ENCODE results near the gene CRTC3. TPM values are rescaled to one million over a fixed set of nuclear protein-coding genes. Genes with fewer than 3 reads are reported as not detected.

CRTC3 gene
- total RNA-seq, 2 donors from 2014 or later = 10.5 to 13.0 TPM

GRCh38 chr15:90642464-90643300 lies 113.0 kb downstream of the CRTC3 start:
- Histone ChIP-seq H3K4me3 (no peak overlapping the region), H3K27me3 (no peaks in the 10 kb centered on the region), H3K9me3 (no peaks in the 10 kb centered on the region), H3K36me3 (replicated peaks in 1 of 2; ENCODE audit: insufficient read depth in 1 of 2, low read depth in 2 of 2) (peaks cover 4 to 15% of the 10 kb centered on the region in 2 donors), H3K27ac (no peak overlapping the region), H3K4me1 (no peaks in the 10 kb centered on the region)
- no peak for TF ChIP-seq POLR2A (IDR thresholded peaks at IDR 0.05)
- TF ChIP-seq, protein P1, sequence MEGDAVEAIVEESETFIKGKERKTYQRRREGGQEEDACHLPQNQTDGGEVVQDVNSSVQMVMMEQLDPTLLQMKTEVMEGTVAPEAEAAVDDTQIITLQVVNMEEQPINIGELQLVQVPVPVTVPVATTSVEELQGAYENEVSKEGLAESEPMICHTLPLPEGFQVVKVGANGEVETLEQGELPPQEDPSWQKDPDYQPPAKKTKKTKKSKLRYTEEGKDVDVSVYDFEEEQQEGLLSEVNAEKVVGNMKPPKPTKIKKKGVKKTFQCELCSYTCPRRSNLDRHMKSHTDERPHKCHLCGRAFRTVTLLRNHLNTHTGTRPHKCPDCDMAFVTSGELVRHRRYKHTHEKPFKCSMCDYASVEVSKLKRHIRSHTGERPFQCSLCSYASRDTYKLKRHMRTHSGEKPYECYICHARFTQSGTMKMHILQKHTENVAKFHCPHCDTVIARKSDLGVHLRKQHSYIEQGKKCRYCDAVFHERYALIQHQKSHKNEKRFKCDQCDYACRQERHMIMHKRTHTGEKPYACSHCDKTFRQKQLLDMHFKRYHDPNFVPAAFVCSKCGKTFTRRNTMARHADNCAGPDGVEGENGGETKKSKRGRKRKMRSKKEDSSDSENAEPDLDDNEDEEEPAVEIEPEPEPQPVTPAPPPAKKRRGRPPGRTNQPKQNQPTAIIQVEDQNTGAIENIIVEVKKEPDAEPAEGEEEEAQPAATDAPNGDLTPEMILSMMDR (IDR thresholded peaks at IDR 0.05) = no peak
- intact Hi-C loops (cut with DNase I) = no loop called here
- ATAC-seq (no peak), DNase-seq (no peak)
- WGBS, 2 donors = 90 to 97% methylated on average over 24 to 28 of the region's 30 CpGs

DNA sequence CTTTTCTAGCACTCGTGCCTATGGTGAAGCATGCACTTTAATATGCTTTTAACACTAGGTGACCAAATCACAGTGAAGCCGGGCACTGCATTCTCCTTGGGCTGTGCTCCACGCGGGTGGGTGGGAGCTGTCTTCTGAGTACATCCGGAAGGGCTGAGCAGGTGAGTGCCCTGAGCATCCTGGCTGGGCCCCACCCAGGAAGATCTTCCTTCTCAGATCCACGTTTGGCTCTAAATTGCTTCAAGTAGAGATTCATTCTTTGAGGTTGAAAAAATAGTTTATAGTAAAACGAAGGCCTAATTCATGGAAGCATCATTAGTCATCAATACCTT lies 113.5 kb downstream of the CRTC3 start:
- Histone ChIP-seq H3K4me1 (peaks cover 3% of the 10 kb centered on the region), H3K27ac (no peak overlapping the region), H3K9me3 (no peaks in the 10 kb centered on the region), H3K4me3 (no peak overlapping the region), H3K36me3 (replicated peaks in 1 of 2; ENCODE audit: insufficient read depth in 1 of 2, low read depth in 2 of 2) (peaks cover 4 to 15% of the 10 kb centered on the region in 2 donors), H3K27me3 (no peaks in the 10 kb centered on the region)
- intact Hi-C loops (cut with DNase I) = no loop called here
- TF ChIP-seq, protein P1 (IDR thresholded peaks at IDR 0.05) = no peak
- no peak for TF ChIP-seq POLR2A (IDR thresholded peaks at IDR 0.05)
- WGBS, 2 donors = 88 to 96% methylated on average over 7 of the region's 7 CpGs
- ATAC-seq (no peak), DNase-seq (no peak)

DNA sequence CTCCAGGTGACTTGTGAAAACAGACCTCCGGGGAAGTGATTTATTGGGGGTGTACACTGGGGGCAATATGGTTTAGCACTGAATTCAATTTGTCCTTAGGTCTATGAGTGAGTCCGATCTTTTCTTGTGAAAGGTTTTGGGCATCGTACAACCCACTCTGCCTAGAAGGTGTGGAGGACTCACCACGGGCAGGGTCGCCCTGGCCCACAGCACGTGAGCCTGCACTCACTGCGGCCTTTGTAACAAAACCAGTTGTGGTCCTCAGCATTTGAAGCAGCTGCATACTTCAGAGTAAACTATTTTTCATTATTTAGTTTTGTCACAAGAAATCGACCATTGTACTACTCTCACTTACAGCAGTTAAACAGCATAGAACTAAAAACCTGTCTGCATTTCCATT lies 114.8 kb downstream of the CRTC3 start:
- Histone ChIP-seq H3K36me3 (replicated peaks in 1 of 2; ENCODE audit: insufficient read depth in 1 of 2, low read depth in 2 of 2) (peaks cover 4 to 15% of the 10 kb centered on the region in 2 donors), H3K4me3 (no peak overlapping the region), H3K27ac (no peak overlapping the region), H3K27me3 (no peaks in the 10 kb centered on the region), H3K4me1 (peaks cover 5% of the 10 kb centered on the region), H3K9me3 (no peaks in the 10 kb centered on the region)
- ATAC-seq (no peak), DNase-seq (no peak)
- TF ChIP-seq POLR2A (IDR thresholded peaks at IDR 0.05) = no peak
- TF ChIP-seq, protein P1 (IDR thresholded peaks at IDR 0.05) = no peak
- 83 to 90% methylated on average over 7 to 8 of the region's 8 CpGs for WGBS, 2 donors
- intact Hi-C loops (cut with DNase I) = no loop called here

DNA sequence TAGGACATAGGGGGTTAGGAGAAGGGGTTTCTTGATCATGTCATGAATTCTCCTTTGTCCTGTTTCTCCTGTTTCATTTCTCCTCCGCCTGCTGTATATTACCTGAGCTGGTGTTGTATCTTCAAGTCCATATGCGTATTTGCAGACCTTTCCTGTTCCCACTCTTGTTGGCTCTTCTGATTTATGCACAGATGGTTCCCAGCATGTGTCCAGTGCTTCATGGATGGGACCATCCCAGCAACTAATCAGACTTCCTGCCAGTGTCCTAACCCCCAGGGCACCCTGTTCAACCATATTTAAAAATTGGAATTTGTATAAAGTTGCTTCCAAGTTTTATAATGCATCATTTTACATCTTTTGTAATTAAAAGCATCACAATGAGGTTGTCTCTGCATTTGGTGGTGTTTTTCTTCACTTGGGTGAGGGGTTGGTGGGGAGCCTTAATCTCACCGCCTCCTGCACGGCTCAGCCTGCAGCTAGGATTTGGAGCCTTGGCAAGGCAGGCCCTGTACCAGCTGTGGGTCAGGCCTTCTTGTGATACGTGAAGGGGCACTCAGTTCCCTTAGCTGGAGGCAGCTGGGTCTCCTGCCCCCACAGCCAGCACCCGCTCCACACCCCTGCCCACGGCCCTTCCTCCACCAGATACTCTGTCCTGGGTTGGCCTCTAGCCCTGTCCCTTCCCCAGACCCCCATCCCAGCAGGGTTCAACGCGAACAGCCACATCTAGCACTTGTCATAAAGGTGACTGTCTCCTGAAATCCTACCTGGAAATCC lies 115.4 kb downstream of the CRTC3 start:
- intact Hi-C loops (cut with DNase I) = loop anchor here (5.0 kb wide), 1 partner anchor 242 kb away; no protein-coding TSS in a partner anchor
- Histone ChIP-seq H3K27me3 (no peaks in the 10 kb centered on the region), H3K9me3 (no peaks in the 10 kb centered on the region), H3K36me3 (replicated peaks in 1 of 2; ENCODE audit: insufficient read depth in 1 of 2, low read depth in 2 of 2) (peaks cover 4 to 15% of the 10 kb centered on the region in 2 donors), H3K4me1 (peaks cover 5% of the 10 kb centered on the region), H3K27ac (no peak overlapping the region), H3K4me3 (no peak overlapping the region)
- TF ChIP-seq, protein P1 (IDR thresholded peaks at IDR 0.05) = no peak
- no peak for TF ChIP-seq POLR2A (IDR thresholded peaks at IDR 0.05)
- no peak for ATAC-seq
- no peak for DNase-seq
- WGBS, 2 donors = 79 to 90% methylated on average over 9 of the region's 9 CpGs
